Occipital lobe (tissue), 2 donors: Measurements from ENCODE around the gene KIF26B. TPM values are rescaled to one million over a fixed set of nuclear protein-coding genes. Genes with fewer than 3 reads are reported as not detected.
"Not testable (repeated sequence)": the region's sequence is repeated elsewhere in the genome, so short reads cannot be mapped to it uniquely, and the experiment has no call there.

Source experiments
- DNase-seq: peaks from one replicate; lab custom pipeline; 2025; lab: John Stamatoyannopoulos, UW
- total RNA-seq: library from RNA; depleted of rRNA; stranded (reverse); fragments of >200 nt; gene quantifications from one replicate; pipeline ENCODE4 v1.2.3, GENCODE V29; 2014

KIF26B gene
- total RNA-seq, 1 donor from 2014 or later: 31.7 TPM

DNA sequence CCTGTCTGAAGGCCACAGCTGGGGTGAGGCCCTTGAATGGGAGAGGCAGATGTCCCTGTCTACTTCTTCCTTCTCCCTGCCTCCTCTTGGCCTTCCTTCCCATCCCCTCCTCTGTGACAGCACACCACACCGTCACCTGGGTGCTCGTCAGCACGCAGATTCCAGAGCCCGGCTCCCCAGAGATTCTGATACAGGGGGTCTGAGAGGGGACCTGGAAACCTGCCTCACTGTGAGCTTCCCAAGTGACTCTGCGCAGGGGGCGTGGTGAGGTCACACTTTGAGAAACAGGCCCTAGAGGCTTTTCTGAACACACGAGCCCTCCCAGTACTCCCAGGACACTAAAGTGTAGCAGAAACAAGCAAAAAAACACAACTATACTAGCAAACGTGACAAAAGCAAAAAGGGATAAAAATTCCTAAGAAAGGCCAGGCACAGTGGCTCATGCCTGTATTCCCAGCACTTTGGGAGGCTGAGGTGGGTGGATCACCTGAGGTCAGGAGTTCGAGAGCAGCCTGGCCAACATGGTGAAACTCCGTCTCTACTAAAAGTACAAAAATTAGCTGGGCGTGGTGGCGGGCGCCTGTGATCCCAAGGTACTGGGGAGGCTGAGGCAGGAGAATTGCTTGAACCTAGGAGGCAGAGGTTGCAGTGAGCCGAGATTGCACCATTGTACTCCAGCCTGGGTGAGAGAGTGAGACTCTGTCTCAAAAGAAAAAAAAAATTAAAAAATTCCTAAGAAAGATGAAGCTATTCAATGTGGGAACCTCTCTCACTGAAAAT lies 201.3 kb downstream of the KIF26B start:
- DNase-seq: not testable (repeated sequence)

- DNase-seq: no peak
These were observed 202.3 kb downstream of the KIF26B start for GRCh38 chr1:245356891-245357585.

DNA sequence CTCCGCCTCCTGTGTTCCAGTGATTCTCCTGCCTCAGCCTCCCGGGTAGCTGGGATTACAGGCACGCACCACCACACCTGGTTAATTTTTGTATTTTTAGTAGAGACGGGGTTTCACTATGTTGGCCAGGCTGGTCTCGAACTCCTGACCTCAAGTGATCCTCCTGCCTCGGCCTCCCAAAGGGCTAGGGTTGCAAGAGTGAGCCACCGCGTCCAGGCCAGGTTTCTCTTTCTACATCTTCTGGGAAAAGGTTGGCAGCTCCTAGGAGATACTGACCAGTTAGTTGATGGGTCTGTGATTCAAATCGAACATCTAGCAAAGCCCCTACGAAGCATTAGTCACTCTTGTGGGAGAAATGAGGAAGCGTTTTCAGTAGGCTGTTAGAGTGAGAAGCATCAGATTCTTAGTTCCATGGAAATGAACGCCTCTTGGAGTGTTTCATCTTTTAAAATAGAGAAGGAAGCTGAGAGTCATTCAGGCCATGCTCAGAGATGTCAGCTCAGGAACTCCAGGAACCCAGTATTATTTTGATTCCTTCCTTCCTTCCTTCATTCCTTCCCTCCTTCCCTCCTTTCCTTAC lies 204.4 kb downstream of the KIF26B start:
- DNase-seq: not testable (repeated sequence)

GRCh38 chr1:245361065-245361464 lies 206.3 kb downstream of the KIF26B start:
- no peak for DNase-seq

GRCh38 chr1:245361951-245362350 lies 207.2 kb downstream of the KIF26B start:
- DNase-seq: no peak

DNA sequence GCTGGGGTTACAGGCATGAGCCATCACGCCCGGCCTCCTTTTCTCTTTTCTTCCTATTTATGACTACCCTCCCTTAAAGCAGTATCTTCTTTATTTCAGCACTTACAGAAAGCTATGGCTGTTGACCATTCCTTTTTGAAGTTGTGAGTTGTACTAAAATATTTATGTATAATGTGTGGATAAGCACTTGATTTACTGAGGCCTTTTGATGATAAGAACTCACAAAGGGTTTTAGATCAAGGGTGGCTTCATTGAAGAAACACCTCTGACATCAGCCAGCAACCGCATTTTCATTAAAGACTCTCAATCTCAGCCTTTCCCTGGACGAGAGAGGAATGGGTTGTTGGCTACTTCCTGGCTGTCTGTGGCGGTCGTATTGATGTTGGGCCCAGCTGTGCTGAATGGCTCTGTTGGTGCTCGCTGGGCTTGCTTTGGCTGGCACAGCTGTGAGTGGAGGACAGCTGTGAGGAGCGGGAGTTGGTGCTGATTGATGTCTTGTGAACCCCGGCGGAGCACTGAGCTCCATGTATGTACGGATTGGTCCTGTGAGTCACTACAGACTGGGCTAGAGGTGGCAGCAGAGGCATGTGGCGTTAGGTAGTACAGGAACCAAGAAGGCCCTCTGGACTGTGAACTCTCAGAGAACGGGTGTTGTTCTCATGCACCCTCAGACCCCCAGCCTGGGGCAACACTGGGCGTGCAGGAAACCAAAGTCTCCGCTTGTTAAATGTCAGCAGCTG lies 208.8 kb downstream of the KIF26B start:
- DNase-seq: no peak

DNA sequence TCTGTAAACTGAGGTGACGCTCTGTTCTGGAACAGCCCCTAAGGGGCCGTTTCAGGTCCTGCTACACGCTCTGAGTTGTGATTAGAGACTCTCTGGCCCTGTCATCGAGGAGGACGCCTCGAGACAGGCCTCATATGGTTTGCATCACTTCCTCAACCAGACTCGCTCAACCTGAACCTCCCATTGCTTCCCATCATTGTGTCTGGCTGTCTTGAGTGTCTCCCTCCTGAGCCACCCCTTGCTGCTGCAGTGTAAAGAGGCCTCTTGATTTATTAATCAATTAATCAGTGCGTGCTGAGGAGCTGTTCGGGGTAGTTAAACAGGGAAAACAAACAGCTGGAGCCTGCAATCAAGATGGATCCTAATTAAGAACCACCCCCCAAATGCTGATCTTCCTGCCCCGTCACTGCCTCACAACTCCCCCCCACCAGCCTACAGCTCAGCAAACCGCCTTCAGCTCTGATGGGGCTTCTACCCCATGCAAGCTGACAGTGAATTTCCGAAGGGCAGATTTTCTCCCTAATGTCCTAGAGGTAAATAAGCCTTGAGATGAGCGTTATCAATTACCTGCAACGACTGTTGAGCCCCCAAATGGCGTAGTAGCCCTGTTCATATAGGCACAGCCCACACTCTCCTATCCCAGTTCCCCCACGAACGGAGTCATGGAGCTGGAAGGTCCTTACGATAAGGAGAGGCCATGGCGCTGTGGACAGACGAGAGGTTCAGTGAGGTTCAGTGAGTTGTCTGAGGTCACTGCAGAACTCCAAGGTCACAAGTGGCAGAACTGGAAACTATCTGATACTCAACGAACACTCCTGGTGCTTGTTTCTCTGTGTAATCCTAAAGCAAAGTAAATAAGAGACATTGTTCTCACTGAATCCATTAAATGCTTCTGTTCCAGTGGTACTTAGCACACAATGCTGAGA lies 210.6 kb downstream of the KIF26B start:
- no peak for DNase-seq

DNA sequence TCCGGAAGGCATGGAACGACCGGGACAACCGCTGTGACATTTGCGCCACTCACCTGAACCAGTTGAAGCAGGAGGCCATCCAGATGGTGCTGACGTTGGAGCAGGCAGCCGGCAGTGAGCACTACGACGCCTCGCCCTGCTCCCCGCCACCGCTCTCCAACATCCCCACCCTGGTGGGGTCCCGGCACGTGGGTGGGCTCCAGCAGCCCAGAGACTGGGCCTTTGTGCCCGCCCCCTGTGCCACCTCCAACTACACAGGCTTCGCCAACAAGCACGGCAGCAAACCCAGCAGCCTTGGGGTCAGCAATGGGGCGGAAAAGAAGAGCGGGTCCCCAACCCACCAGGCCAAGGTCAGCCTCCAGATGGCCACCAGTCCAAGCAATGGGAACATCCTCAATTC lies 212.1 kb downstream of the KIF26B start:
- no peak for DNase-seq

DNA sequence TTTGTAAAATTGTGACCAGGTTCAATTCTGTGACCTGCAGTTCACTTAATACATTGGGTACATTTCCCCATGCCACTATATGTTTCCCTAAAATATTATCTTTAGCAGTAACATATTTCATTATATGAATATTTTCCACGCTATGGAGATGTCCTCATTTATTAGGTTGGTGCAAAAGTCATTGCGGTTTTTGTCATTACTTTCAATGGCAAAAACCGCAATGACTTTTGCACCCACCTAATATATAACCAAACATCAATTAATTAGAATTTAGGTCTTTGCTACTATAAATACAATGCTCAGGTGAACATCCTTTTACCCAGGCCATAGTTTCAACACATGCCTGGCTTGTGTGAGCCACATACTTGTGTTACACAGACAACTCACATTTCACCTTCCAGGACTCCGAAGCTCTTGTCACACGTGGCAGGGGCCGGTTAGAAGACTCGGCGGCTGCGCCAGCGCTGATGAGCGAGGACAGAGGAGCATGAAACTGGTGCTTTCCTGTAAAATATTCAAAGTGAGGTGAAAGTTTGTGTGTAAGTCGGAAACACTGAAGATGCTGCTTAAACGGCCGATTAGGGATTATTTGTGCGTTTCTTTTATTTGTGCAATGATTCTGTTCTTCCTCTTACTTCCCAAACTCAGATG lies 215.5 kb downstream of the KIF26B start:
- DNase-seq: no peak

DNA sequence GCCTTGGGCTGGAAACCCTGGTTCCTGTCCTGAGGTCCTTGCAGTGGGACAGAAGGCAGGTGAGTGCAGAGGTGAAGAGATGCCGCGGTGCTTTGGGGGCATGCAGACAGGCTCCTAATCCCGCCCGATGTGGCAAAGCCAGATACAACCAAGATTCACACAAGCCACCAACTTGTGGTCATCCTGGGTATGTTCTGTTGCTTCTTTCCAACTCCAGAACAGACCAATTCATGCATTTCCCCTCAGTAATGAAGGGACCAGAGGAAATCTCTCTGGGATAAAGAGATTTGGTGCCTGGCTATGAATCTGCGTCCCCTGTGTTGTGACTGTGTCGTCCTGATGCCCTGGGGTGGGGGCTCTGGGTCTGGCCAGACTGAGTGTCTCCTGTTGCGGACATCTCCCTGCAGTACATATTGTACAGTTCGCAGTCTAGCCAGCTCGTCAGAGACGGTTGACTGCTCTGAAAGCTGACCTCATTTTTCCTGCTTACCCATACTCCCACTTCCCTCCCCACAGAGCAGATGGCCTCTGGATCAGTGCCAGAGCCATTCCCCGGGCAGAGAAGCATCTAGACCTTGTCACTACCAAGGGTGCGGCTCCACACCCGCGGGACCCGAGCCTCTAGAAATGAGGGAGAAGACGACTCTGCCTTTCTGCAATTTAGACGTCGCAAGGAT lies 216.3 kb downstream of the KIF26B start:
- no peak for DNase-seq

DNA sequence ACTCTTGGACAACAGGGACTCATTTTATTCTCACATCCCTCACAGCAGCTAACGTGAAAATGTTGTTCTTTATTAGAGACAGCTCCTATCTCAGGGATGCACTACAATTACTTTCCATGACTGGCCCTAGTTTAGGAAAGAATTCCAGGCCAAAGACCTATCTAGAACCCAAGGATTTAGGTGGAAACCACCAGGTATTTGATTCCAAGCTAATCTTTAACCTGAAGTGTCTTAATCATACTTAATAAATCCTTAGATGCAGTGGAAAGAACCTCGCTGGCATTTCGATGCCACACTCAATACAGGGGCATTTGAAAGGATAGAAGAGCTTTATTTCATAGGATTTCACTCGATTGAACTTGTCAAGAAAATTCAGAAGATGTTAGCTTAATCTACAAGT lies 218.3 kb downstream of the KIF26B start:
- DNase-seq: no peak

DNA sequence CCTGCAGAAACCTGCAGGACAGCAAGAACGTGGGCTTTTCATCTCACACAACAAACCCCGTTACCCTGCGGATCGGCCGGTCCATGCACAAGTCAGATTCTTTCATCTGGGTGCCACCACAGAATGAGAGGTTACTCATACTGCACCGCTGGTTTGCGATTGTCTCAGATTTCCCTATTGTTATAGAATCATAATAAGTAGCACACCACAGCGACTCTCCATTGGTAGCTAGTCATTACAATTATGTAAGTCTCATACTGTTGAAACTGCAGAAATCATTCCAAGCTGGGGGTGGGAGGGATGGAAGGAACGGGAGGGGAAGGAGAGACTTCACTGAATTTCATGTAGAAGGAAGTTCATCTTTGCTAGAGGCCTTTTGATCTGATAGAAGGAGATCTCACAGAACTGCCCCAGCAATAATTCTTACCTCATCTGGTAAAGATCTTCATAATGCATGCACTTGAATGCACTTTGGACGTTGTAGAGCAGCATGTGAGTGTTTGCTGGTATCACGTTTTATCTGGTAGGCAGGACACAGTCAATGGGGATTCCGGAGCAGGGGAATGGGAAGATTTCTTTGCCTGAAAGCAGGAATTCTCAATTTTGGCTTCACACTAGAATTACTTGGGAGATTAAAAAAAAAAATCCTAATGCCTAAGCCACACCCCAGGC lies 221.1 kb downstream of the KIF26B start:
- no peak for DNase-seq

- no peak for DNase-seq
These were observed 223.1 kb downstream of the KIF26B start for GRCh38 chr1:245377854-245378253.

- no peak for DNase-seq
These were observed 223.5 kb downstream of the KIF26B start for GRCh38 chr1:245378311-245378722.

DNA sequence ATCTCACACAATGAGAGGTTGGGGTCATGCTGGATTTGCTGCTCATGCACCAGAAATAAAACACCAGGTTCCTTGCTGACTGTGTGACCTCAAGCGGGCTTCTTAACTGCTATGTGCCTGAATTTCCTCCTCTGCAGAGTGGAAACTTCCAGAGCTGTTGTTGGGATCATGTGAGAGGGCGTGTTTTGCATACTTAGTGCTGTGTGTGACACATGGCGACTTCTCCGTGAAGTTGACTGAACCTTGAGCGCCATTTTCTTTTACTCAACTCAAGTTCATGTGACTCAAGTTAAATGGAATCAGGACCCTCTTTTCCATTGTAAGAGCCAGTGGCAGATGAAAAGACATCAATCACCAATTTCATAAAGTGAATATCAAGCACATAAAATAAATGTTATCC lies 224.0 kb downstream of the KIF26B start:
- no peak for DNase-seq

GRCh38 chr1:245380790-245381535 lies 226.2 kb downstream of the KIF26B start:
- DNase-seq: no peak

DNA sequence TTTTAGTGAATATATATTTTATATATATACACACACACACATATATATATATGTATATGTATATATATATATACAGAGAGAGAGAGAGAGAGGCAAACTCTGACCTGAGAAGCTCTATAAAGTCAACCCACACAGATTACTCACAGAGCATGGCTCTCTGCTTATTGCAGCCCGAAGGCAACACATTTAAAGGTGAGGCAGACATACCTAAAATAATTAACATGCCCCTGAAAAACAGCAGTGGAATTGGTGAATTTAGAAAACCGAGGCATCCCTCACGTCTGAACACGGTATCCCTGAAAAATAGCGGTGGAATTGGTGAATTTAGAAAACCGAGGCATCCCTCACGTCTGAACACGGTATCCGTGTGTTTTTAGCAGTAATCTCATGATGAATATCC lies 228.2 kb downstream of the KIF26B start:
- no peak for DNase-seq
